Measurements from ENCODE around the gene MYRFL.
"Not testable (repeated sequence)": the region's sequence is repeated elsewhere in the genome, so short reads cannot be mapped to it uniquely, and the experiment has no call there.

MYRFL gene

DNA sequence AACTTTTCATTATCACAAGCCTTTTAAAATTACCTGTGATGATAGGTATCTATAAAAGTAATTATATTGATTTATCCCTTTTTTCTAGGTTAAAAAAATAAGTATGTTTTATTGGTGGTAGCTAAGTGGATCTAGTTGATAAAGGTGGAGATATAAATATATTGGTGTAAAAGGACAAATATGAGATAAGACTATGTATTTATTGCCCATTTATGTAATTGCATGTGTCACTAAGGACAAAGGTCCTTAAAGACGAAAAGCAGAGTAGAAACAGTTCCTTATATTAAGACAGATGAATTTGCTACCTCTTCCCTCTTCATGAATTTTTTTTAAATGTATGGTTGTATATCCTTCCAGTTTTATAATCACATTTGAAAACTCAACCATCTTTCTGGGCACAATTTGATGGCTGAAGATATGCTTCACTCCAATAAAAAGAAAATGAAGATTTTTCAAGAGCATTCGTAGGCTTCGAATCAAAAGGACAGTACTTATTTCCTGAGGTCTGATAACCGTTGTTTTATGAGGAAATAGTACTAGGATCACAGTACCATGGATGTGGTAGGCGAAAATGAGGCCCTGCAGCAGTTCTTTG, at the start of gene MYRFL:
Gene MYRFL, plus strand, starts transcription at position 262 of the 595 bp plus-strand sequence. Its CDS starts 291 bp downstream, at position 553.
- no peak for DNase-seq
- in situ Hi-C loops (cut with MboI; ENCODE audit: low pct_unique_long_range_greater_than_20kb, low sequenced_read_pairs), result no loop called here

DNA sequence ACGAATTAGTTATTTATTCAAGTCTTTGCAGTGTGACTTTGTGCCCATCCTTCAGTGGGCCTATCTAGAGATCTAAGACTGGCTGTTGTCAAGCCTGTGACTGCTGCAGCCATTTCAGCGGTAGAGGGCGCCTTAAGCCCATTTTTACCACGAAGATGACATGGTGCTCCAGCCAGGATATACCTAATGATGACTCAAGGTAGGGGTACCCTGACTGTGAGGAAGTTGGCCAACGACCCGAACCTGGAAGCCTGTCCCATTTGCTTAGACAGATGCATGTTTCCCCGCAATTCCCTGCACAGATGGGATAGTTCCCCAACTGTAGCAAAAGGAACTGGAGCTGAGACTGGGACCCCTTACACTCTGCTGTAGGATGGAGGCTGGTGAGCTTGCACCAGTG, 45.1 kb upstream of the MYRFL start:
- no peak for DNase-seq
- in situ Hi-C loops (cut with MboI; ENCODE audit: low pct_unique_long_range_greater_than_20kb, low sequenced_read_pairs), result no loop called here

DNA sequence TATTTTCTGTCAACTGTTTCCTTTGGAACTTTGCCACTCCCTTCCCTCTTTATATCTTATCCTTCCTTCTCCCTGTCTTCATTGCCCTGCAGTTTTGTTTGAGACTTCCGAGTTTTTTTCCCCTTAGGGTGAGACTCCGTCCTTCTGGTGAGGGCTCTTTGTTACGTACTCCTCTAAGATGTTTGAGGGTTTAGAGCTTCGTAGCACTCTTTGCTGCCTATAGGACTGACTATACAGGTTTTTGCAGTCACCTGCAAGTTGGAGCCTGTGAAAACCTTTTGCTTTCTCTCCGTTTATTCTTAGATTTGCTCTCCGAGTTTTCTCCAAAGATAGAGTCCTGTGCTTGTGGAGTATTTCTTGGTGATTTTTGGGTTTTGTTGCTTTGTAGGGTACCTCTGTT, 41.7 kb upstream of the MYRFL start:
- no peak for DNase-seq

DNA sequence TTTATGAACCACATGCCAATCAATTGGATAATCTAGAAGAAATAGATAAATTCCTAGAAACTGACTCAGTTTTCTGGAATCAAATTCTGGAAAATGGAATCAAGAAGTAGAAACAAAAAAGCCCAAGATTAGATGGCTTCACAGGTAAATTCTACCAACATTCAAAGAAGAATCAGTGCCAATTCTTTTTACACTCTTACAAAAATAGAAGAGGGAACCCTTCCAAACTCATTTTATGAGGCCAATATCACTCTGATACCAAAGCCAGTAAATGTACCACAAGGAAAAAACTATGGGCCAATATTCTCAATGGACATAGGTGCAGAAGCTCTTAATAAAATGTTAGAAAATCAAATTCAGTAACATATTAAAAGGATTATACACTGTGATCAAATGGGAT, 35.7 kb upstream of the MYRFL start:
- no peak for DNase-seq
- in situ Hi-C loops (cut with MboI; ENCODE audit: low pct_unique_long_range_greater_than_20kb, low sequenced_read_pairs), result no loop called here

More for the DNA sequence above, 41.7 kb upstream of the MYRFL start:
- in situ Hi-C loops (cut with MboI; ENCODE audit: low pct_unique_long_range_greater_than_20kb, low sequenced_read_pairs), result no loop called here

DNA sequence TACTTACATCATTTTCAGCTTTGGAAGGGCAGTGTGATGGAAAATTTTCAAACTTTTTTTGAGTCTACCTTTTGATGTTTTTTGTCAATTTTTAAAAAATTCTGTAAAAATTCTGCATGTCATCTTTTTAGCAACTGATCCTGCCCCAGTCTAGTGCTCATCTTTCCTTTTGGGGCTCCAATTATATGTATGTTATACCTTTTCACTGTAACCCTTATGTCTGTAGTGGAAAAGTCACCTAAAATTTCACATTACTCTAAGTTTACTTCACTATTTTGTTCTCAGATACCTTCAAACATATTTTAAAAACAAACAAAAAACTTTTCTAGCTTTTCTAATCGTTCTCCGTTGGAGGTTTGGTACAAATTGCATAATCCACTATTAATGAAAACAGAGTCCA, 32.5 kb upstream of the MYRFL start:
- no peak for DNase-seq
- in situ Hi-C loops (cut with MboI; ENCODE audit: low pct_unique_long_range_greater_than_20kb, low sequenced_read_pairs), result no loop called here

DNA sequence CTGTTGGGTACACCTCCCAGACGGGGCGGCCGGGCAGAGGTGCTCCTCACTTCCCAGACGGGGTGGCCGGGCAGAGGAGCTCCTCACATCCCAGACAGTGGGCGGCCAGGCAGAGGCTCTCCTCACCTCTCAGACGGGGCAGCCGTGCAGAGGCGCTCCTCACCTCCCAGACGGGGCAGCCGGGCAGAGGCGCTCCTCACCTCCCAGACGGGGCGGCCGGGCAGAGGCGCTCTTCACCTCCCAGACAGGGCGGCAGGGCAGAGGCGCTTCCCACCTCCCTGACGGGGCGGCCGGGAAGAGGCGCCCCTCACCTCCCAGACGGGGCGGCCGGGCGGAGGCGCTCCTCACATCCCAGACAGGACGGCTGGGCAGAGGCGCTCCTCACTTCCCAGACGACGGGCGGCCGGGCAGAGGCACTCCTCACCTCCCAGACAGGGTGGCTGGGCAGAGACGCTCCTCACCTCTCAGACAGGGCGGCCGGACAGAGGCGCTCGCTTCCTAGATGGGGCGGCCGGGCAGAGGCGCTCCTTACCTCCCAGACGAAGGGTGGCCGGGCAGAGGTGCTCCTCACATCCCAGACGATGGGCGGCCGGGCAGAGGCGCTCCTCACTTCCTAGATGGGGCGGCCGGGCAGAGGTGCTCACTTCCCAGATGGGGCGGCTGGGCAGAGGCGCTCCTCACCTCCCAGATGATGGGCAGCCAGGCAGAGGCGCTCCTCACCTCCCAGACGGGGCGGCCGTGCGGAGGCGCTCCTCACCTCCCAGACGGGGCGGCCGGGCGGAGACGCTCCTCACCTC, 17.7 kb upstream of the MYRFL start:
- in situ Hi-C loops (cut with MboI; ENCODE audit: low pct_unique_long_range_greater_than_20kb, low sequenced_read_pairs); DNase-seq: not testable (repeated sequence)

DNA sequence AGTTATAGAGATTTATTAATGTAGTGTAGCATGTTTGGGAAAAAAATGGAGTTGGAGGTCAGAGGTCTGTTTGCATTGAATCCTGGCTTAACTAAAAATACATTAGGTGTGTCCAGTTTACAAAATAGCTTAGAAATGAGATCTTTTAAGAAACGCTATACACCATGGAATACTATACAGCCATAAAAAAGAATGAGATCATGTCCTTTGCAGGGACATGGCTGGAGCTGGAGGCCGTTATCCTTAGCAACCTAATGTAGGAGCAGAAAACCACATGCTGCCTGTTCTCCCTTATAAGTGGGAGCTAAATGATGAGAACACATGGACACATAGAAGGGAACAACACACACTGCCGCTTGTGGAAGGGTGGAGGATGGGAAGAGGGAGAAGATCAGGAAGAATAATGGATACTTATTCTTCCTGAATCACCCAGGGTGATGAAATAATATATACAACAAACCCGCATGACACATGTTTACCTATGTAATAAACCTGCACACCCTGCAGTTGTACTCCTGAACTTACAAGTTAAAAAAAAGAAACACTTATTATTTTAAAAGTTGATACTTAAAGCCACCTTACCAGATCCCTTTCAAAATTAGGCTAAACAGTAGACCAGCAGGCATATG, 14.0 kb upstream of the MYRFL start:
- in situ Hi-C loops (cut with MboI; ENCODE audit: low pct_unique_long_range_greater_than_20kb, low sequenced_read_pairs), result no loop called here
- no peak for DNase-seq

DNA sequence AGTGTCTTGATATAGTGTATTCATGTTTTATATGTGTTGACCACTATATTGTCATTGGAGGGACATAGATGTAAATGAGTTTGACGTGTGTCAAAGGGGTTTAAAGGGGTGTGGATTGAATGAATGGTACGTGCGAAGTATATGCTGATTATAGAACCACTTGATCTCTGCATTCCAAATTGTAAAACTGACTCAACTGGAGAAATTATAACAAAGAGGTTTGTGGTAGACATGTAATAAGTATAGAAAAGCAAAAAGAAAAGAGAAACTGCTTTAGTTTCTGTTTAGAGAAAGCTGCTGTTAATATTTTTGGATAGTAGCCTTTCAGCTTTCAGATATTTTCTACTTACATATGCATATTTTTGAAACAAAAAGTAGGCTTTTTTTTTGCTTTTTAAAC, 8.9 kb upstream of the MYRFL start:
- in situ Hi-C loops (cut with MboI; ENCODE audit: low pct_unique_long_range_greater_than_20kb, low sequenced_read_pairs), result no loop called here
- DNase-seq, result no peak

DNA sequence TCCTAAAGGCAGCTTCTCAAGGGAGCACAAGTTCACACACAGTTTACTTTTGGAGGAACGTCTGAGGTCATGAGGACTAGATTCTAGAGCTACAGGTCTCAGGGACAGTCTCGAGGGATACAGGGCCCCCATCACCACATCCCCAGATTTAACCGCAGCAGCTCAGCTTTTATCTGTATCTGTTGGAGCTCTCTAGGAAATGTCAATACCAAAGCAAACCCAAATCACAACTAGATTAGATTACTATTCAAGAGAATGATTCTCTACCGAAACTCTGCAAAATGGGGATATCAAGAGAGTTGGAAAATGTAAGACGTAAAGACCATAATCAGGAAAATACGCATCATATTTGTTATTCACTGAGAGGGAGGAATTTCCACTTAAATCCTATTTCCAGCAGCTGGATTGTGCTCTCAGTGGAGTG, 4.0 kb upstream of the MYRFL start:
- in situ Hi-C loops (cut with MboI; ENCODE audit: low pct_unique_long_range_greater_than_20kb, low sequenced_read_pairs), result no loop called here
- no peak for DNase-seq

DNA sequence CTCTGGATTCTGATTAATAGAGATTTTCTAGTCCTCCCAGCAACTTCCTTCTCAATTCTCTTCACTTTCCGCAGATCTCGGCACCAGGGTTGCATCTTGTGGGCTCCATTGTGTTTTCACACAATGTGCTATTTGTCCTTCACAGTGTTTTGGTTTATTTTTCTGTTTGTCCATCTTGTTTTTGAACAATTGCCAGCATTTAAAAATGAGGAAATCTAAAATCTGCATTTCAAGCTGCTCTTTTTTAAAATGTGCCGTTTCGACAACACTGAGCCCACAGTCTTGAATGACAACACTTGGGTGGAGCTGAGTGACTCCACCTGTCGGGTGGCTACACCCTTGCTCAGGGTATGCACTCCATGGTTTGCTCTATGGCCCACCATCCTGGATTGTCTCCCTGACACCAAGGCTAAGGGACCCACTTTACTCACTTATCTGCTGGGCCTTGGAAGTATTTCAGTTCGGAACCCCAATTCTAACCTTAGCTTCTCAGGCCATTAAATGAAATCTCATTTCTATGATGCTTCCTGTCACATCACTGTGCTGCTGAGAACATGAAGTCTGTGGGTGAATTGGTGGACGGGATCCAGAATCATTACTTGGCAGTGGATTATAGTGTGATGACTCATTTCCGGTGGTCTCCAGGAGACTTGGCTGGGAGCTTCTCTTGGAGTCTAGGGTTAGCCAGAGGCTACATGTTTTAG, 3.4 kb upstream of the MYRFL start:
- in situ Hi-C loops (cut with MboI; ENCODE audit: low pct_unique_long_range_greater_than_20kb, low sequenced_read_pairs), result no loop called here

DNA sequence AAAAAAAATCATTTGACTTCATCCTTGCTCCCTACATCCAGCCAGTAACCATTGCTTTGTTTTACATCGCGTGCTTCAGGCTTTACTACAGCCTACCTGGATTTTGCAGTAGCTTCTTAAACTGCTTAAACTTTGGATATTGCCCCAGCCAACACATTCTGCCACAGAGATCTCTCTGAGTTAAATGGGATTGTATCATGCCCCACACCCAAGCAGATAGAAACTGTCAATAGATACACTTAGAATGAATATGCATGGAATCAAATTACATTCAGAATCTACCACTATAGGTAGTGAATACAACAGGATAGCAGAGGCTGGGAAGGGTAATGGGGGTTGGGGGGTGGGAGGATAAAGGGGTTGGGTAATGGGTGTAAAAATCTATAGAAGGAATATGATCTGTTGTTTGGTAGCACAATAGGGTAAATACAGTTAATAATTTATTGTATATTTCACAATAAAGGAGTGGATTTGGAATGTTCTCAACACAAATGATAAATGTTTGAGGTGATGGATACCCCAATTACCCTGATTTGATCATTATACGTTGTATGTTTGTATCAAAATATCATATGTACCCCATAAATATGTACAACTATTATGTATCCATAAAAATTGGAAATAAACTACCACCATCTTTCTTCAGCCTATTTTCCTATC, 2.7 kb upstream of the MYRFL start:
- in situ Hi-C loops (cut with MboI; ENCODE audit: low pct_unique_long_range_greater_than_20kb, low sequenced_read_pairs), result no loop called here
- no peak for DNase-seq

More for the DNA sequence above, 3.4 kb upstream of the MYRFL start:
- peak; percentile 41 for DNase-seq

DNA sequence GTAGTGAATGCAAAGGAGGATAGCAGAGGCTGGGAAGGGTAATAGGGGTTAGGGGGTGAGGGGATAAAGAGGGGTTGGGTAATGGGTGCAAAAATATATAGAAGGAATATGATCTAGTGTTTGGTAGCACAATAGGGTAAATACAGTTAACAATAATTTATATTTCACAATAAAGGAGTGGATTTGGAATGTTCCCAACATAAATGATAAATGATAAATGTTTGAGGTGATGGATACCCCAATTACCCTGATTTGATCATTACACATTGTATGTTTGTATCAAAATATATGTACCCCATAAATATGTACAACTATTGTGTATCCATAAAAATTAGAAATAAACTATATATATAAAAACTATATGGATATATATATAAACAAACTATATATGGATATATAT, 999 bp upstream of the MYRFL start:
- no peak for DNase-seq
- in situ Hi-C loops (cut with MboI; ENCODE audit: low pct_unique_long_range_greater_than_20kb, low sequenced_read_pairs), result no loop called here

DNA sequence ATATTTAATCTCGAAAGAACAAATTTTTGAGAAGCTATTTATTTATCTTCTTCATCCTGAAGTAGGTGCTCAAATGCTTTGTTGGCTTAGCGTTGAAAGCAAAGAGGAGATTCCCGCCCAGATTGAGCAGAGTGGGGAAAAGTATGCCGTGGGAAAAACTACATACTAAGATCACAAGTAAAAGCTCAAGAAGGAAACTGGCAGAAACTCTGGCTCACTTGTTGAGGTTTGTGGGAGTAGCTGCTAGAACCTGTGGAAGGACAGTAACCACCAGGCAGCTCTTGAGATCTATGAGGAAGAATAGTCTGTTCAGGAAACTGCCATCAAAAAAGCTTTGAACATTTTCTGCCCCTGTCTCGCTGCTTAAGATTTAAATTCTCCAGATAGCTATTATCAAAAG, 3.9 kb downstream of the MYRFL start:
- in situ Hi-C loops (cut with MboI; ENCODE audit: low pct_unique_long_range_greater_than_20kb, low sequenced_read_pairs), result no loop called here
- no peak for DNase-seq

DNA sequence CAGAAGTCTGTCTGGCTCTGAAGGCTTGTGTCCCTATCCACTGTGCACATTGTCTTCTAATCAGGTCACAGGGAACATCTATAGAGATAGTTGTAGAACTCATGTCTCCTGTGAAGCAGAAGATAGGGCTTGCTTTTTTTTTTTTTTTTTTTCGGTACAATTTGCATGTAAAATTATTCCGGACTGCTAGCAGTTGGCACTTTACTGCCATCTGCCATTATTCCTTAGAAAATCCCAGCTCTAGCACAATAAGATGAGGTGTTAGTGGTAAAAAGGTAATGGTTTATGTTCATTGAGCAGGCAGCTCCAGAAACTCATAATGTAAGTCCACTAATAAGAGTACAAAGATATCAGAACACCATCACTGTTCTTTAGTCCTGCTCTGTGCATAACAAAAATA, 8.7 kb downstream of the MYRFL start:
- no peak for DNase-seq
- in situ Hi-C loops (cut with MboI; ENCODE audit: low pct_unique_long_range_greater_than_20kb, low sequenced_read_pairs), result no loop called here

DNA sequence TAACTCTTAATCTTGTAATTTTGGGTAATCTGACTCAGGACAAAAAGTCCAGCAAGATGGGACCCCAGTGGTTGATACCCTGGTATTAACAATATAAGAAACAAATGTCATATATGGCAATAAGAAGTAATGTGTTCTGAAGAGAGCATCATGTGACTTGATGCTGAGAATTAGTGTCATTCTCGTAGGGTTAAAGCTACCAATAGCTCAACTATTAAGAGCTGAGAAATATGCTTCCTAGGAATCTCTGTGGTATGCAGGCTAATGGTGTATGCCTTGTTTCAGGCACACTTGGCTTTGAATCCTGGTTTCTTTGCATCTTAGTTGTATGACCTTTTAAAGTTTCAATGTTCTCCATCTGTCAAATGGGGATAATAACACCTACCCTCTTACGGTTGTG, 9.1 kb downstream of the MYRFL start:
- no peak for DNase-seq
- in situ Hi-C loops (cut with MboI; ENCODE audit: low pct_unique_long_range_greater_than_20kb, low sequenced_read_pairs), result no loop called here

DNA sequence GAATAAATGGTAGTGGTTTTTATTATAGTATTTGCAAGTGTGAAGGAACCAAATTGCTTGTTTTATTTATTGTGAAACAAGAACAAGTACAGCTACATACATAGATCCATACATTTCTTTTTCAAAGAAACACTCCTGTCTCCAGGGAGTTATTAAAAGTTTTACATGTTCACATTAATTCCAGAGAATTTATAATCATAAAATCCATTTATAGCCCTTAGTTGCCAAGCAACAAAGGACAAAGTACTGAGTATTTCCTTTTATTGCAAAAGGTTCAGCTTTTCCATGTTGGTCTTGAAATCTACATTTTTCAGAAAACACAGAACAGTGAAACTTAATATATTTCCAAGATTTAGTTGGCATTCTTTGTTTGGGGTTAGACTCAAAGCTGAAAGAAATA, 9.5 kb downstream of the MYRFL start:
- no peak for DNase-seq
- in situ Hi-C loops (cut with MboI; ENCODE audit: low pct_unique_long_range_greater_than_20kb, low sequenced_read_pairs), result no loop called here

DNA sequence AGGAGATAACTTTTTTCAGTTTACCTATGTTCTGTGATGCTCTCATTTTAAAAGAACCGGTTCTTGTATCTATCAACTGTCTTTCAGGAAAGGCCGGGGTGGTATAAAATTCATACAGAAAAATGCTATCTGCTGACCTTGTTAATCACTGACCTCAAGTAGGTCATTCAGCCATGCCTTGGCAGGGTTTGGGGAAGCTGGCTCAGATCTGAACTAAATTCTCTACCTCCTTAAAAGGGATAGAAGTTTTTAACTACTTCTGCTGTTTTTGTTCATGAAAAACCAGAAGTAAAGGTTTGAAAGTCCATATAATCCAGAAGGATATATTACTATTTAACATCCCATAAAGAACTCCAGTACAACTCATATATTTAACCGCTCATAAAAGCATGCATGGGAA, 10.1 kb downstream of the MYRFL start:
- in situ Hi-C loops (cut with MboI; ENCODE audit: low pct_unique_long_range_greater_than_20kb, low sequenced_read_pairs), result no loop called here
- no peak for DNase-seq

DNA sequence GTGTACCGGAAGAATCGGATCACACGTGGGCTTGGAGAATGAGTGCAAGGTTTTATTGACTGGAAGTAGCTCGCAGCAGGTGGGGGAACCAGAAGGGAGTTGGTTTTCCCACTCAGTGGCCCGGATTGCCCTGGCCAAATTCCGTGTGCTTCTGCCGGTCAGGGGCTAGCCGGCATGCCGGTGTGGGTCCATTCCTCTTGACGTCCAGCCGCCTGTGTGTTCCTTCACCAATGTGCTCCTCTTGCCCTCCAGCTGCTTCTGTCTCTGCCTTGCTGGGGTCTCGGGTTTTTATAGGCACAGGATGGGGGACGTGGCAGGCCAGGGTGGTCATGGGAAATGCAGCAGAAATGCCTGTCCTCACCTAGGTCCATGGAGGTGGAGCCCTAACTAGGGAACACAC, 11.0 kb downstream of the MYRFL start:
- DNase-seq, result no peak
- in situ Hi-C loops (cut with MboI; ENCODE audit: low pct_unique_long_range_greater_than_20kb, low sequenced_read_pairs), result no loop called here

DNA sequence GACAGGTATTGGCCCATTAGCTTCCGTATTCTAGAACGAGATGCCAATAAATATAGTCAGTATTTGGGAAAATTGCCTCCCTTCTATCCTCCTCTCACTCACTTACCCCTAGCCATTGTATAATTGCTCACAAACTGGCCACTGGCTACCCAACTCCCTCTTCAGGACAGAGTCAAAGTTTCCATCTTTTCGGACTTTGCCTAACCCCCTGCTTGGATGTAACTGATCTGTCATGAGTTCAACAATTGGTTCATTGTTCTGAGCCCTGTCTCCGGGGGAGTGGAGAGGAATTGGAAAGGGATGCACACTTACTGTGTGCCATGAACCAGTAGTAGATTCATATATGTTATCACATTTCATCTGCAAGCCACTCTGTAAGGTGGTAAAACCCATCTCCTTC, 12.2 kb downstream of the MYRFL start:
- DNase-seq, result no peak
- in situ Hi-C loops (cut with MboI; ENCODE audit: low pct_unique_long_range_greater_than_20kb, low sequenced_read_pairs), result no loop called here
